Stimulated activated CD4-positive, alpha-beta T cell treated with anti-CD3 and anti-CD28 coated beads, Interleukin-15, amount 100 ng/mL, for 1 hour (primary cell): ENCODE measurements around the gene E4F1.
A peak's percentile ranks its signal among the peaks of the same experiment; 100 is the strongest.

ENCODE experiments used
- DNase-seq, 2 donors: peaks; one replicate each; pipeline ENCODE4 v3.0.0-alpha.2; 2020; ENCODE audit warnings: low read depth in 1 of 2, low spot score in 1 of 2

E4F1 gene, protein sequence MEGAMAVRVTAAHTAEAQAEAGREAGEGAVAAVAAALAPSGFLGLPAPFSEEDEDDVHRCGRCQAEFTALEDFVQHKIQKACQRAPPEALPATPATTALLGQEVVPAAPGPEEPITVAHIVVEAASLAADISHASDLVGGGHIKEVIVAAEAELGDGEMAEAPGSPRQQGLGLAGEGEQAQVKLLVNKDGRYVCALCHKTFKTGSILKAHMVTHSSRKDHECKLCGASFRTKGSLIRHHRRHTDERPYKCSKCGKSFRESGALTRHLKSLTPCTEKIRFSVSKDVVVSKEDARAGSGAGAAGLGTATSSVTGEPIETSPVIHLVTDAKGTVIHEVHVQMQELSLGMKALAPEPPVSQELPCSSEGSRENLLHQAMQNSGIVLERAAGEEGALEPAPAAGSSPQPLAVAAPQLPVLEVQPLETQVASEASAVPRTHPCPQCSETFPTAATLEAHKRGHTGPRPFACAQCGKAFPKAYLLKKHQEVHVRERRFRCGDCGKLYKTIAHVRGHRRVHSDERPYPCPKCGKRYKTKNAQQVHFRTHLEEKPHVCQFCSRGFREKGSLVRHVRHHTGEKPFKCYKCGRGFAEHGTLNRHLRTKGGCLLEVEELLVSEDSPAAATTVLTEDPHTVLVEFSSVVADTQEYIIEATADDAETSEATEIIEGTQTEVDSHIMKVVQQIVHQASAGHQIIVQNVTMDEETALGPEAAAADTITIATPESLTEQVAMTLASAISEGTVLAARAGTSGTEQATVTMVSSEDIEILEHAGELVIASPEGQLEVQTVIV

DNA sequence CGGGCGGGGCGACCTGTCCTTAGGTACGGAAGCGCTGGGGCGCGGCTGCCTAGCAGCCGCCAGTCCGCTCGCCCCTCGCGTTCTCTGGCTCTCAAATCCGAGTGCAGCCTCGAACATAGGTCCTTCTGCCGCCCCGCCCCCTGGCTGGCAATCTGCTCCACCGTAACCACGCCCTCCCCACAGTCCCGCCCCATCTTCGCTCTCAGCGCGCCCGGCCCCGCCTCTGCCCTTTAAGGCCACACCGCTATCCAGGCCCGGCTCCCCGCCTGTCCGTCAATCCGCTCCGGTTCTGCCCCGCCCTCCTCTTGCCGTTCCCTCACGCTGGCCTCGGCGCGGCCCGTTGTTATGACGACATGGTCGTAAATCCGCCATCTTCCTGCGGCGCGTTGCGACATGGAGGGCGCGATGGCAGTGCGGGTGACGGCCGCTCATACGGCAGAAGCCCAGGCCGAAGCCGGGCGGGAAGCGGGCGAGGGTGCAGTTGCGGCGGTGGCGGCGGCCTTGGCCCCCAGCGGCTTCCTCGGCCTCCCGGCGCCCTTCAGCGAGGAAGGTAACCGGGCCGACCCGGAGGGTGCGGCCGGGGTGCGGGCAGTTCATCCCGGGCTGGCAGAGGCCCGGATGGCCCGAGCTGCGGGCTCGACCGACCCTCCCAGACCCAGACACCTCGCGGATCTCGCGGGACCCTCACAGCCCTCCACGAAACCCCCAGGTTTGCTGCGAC, at the start of gene E4F1:
Gene E4F1, plus strand, starts transcription at position 371 of the 721 bp plus-strand sequence. Its CDS starts 23 bp downstream, at position 394.
- peak; percentile 97 to 99 for DNase-seq

DNA sequence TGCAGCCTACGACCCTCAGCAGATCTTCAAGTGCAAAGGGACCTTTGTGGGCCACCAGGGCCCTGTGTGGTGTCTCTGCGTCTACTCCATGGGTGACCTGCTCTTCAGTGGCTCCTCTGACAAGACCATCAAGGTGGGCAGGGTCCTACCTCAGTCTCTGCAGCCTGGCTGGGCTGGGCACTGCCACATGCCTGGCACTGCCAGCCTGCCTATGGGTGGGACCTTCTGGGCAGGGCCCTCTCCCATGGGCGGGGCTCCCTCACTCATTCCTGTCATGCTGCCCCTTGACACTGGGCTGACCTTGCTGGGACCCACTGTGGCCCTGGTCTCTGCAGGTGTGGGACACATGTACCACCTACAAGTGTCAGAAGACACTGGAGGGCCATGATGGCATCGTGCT, 49.5 kb upstream of the E4F1 start:
- no peak for DNase-seq

DNA sequence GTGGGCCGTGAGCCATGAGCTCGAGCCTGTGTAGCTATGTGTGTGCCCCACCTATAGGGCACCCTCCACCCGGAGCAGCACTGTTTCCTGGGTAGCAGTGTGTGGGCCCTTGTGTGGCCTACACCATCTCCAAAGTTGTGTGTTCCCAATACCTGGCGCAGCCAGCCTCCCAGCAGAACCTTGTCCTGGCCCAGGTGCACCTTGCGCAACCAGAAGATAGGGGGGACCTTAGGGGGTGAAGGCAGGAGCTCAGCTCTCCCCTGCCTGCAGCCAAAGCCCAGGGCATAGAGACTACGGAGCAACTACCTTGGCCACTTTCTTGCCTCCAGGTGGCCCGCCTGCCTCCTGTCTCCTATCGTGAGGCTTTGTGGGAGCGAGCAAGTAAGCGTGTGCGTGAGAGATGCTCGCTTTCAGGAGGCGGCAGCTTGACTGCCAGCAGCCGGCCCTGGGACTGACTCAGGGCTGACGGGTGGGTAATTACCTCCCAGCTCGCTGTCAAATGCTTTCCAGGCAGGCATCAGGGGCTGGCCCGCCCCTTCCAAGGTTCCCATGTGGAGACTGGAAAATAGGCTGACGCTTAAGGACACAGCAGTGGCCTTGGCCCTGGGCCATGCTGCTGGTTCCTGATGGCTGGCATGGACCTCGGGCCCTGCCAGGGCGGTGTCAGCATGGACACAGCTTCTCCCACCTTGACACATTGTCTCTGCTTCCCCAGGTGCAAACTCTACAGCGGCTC, 48.8 kb upstream of the E4F1 start:
- DNase-seq: no peak

DNA sequence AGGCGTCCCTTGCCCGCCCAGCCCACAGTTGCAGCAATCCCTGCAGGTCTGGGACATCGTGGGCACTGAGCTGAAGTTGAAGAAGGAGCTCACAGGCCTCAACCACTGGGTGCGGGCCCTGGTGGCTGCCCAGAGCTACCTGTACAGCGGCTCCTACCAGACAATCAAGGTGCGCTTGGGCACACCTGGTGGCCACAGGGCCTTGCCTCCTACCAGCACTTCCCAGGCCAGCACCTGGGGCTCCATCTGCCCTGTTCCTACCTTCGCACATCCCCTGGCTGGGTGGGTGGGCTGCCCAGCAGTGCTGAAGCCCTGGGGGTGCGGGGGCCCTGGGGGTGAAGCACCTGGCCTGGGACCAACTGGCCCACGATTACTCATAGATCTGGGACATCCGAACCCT, 47.9 kb upstream of the E4F1 start:
- no peak for DNase-seq

DNA sequence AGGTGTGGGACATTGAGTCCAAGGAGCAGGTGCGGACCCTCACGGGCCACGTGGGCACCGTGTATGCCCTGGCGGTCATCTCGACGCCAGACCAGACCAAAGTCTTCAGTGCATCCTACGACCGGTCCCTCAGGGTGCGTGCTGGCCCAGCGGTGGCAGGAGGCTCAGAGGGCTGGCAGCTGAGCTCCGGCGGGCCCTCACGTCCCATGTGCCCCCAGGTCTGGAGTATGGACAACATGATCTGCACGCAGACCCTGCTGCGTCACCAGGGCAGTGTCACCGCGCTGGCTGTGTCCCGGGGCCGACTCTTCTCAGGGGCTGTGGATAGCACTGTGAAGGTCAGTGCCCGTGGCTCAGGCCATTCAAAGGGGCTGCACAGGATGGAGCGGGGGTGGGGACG, 47.3 kb upstream of the E4F1 start:
- DNase-seq: no peak

DNA sequence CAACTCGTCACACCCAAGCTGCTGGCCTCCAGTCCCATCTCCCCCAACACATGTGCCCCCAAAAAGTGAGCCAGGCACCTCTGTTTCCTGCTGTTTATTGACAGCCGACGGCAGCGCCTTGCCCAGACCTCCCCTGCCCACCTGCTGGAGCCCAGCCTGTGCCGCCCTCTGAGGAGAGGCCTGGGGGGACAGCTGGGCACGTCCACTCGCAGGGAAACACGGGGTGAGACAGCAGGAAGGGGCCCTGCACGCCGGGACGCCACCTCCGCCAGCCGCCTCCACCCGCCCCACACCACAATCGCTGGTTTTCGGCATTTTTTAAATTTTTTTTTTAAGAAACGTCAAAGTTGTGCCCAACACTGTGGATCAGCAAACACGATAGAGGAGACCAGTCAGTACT, 46.3 kb upstream of the E4F1 start:
- DNase-seq: no peak

DNA sequence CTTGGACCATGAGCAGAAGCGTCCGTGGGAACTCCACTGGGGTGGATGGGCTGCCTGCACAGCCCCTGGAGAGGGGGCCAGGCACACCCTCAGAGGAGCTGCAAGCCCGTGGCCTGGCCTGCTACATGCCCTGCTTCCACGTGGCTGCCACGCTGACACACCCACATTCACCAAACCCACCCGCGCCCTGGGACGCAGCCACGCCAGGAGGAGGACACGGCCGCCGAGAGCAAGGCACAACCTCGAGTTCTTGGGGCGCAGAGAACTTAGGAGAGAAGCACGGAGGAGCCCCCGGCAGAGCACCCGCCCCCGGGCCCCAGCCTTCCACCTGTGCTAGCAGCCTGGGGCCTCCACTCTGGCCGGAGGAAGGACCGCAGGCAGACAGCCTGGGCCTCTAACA, 45.8 kb upstream of the E4F1 start:
- DNase-seq: no peak

DNA sequence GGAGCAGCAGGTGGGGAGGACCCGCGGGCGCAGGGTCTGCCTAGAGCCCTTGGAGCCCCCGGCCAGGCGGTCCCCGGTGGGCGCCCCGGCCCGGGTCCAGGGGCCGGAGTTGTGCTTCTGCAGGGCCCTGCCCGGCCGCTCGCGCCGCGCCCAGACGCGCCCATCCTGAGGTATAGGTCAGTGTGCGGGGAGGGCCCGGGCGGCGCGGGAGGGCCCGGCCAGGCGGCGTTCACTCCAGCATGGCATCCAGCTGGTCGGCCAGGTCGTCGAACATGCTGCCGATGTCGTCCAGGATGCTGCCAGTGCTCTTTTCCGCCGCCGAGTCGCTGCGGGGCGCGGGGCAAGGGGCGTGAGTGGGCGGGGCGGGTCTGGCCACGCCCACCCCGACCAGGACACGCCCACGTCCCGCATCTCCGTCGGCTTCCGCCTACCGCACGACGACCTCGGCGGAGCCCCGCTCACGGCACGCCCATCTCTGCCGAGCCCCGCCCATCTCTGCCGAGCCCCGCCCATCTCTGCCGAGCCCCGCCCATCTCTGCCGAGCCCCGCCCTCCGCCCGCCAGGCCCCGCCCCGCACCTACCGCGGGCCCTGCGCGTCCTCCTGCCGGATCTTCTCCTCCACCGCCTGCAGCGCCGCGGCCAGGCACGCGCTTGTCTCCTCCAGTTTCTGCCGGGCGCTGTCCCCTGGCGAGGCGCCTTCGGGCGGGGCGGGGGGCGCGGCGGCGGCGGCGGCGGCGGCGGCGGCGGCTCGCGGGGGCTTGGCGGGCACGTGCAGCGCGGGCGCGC, 44.9 kb upstream of the E4F1 start:
- DNase-seq: peak in 1 of 2 donors; percentile 26

DNA sequence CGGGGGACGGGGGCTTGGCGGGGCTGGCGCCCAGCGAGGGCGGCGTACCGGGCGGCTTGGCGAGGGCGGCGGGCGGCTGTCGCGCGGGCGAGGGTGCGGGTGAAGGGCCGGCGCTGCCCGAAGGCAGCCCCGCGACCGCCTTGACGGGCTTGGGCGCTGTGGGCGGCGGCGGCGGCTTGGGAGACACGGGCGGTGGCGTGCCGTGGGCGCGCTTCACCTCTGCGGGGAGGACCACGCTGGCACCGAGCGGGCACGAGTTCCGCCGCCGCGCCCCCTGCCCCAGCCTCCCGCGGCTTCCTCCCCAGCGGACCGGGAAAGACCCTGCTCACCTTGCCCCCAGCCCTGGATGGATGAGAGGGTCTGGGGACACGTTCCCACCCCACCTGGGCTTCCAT, 44.3 kb upstream of the E4F1 start:
- DNase-seq: no peak

DNA sequence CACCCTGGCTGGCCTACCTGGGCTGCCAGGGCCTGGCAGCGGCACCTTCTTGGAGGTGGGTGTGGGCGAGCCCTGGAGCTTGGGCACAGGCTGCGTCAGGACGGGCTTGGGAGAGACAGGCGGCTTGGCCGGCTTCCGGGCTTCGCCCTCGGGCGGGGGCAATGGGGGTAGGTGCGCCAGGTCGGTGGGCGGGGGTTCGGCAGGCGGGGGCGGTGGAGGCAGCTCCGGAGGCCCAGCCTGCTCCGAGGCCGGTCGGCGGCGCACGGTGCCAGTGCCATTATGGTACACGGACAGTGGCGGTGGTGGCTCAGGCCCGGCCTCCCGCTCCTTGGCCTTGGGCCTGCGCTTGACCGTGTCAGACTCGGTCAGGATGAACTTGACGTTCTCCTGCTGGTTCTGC, 43.8 kb upstream of the E4F1 start:
- no peak for DNase-seq

DNA sequence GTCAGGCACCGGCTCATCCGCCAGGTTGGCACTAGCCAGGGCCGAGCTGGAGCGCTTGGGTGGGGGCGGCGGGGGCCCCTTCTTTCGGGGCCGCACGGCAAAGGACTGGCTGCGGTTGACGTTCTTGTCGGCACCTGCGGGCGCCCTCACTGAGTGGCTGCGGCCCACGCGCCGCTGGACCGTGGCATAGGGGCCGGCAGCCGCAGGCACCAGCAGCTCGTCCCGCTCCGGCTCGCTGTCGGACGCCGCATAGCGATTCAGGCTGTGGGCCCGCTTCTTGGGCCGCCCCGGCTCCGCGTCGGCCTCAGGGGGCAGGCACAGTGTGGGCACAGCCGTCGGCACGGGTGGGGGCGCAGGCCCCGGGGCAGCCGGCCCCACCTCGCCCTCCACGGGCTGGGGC, 42.9 kb upstream of the E4F1 start:
- DNase-seq: no peak

DNA sequence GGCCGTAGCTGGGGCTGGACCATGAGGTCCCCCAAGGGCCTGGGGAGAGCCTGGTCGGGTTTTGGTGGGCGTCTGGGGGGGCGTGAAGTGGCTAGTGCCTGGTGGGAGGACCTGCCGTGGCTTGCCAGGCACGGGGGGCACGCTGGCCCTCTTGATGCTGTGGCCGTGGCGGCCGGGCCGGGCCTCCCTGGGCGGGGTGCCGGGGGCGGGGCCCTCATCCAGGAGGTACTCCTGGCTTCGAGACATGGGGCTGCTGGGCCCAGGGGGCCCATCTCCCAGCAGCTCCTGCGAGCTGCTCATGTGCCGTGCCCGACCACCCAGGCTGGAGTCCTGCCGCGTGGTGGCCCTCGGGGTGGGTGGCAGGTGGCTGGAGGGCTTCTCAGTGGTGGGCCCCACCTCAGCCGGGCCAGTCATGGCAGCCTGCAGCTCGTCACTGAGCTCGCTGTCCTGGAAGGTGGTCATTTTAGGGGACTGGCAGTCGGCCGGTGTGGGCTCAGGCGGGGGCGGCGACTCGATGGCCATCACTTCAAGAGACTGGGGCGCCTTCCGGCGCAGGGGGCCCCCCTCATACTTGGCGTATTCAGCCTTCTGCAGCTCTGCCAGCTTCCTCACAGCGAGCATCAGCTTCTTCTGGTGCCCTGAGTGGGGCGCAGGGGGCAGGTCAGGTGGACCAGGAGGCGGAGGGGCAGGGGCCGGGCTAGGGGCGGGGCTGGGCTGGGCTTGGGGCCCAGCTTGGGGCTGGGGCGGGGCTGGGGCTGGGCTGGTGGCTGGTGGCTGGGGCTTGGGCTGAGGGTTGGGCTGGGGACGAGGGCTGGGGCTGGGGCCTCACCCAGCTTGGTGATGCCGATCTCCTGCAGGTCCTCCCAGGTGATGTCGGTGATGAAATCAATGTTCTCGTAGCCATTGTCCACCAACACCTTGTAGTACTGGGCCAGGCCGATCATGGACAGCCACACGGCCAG, 42.1 kb upstream of the E4F1 start:
- DNase-seq: no peak

DNA sequence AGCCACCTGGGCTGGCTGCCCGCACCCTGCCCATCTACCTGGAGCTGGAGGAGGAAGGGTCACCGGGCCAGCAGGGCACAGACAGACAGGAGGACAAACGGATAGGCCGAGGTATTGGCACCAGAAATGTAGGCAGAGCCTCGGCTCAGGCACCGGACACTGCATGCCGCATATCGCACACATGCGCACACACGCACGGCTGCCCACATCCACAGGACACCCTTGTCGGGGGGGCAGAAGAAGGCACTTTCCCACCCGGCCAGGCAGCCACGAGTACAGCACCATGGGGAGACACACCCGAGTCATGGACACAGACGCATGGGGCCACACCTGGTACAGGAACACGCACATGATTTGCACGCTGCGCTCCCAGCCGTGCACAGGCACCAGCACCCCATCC, 41.4 kb upstream of the E4F1 start:
- no peak for DNase-seq

DNA sequence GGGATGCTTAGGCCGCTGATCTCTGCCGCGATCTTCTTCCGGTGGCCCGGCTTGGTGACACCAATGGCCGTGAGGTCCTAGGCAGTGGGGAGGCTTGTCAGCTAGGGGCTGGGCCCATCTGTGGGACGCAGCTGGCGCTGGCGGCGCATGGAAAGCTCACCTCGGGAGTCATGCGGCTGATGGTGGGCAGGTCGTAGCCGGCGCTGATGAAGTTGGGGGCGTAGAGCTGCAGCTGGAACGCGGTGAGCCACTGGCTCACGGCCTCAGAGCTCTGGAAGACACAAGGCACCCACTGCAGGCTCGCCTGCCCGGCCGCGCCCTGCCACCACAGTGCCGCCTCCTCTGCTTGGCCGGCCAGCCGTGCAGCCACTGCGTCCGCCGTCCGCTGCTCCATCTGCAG, 39.7 kb upstream of the E4F1 start:
- no peak for DNase-seq

DNA sequence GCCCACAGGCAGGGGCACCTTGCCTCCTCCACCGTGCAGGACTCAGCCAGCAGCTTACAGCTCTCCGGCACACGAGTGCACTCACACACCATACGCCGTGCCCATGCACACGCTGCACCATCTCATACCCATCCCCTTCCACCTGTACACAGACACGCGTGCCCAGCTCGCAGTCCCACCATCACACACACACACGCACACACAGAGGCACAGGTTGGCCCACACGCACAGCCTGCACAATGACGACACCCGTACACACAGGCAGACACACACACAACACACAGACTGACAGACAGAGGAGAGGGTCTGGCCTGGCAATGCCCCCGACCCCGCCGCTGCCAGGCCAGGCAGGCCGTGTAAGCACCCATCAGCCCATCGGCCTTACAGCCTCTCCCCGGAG, 39.0 kb upstream of the E4F1 start:
- no peak for DNase-seq

DNA sequence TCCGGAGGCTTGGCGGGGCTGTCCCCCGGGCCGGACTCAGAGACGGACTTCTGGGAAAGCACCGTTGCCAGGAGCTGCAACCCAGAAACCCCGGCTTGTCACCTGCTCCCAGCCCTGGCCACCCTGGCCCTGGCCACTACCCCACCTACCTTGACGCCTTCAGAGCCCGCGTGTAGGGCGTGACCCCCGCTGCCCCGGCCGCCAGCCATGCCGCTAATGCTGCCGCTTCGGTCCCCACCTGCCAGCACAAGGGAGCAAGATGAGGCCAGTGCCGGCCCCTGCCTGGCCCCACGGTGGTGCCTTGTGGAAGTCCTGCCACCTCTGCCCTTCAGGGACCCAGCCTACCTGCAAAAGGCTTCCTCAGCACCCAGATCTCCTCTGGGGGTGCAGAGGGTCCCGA, 38.4 kb upstream of the E4F1 start:
- DNase-seq: no peak

DNA sequence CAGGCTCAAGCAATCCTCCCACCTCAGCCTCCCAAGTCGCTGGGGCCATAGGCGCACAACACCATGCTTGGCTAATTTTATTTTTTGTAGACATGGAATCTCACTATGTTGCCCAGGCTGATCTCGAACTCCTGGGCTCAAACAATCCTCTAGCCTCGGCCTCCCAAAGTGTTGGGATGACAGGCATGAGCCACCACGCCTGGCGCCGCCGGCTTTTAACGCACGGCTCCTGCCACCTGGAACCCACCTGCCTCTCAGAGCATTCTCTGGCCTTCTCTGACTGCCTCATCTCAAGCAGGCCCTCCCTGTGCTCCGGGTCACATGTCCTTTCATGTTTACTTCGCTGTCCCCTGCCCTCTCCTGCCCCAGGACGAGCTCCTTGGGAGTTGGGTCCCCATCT, 37.3 kb upstream of the E4F1 start:
- no peak for DNase-seq

DNA sequence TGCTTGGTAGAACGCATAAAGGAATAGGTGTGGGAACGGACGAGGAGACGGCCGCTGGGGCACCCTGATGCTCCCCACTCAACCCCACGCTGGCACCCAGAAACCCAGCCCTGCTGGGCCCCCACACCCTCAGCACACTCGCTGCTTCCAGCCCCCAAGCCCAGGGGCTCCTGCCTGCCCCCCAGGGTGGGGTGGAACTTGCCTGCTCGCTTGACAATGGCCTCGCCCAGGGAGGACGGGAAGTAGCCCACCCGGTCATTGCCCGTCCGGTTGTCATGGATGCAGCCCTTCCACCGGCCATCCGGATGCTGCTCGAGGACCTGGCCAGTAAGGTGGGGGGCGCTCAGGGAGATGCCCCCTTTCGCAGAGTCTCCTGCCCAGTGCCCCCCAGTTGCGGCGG, 36.9 kb upstream of the E4F1 start:
- DNase-seq: no peak

DNA sequence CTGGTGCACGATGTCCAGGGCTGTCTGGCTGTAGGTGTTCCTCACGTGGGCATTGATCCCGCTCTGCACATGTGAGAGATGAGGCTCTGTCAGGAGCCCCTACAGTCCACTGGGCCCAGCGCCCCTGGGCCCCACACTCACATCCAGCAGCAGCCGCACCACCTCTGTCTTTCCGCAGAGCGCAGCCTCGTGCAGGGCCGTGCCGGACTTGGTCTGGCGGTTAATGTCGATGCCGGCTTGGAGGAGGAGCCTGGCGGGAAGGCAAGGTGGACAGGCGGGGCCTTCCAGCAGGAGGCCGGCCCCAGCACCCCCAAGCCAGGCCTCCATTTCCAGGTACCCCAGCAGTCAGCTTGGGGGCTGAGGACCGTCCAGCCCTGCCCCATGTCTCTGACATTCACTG, 36.2 kb upstream of the E4F1 start:
- DNase-seq: no peak
